AG04449 (cell line): ENCODE measurements around the gene PRR5L.

Source experiments
- CTCF ChIA-PET: fragments of 350-600 bp; formaldehyde crosslinking; extraction: SDS; loops from one replicate; lab custom pipeline; 2021; ENCODE audit warnings: antibody characterized with exemption; lab: Yijun Ruan, JAX
- POLR2A ChIA-PET: fragments of 400-600, 350-600 bp; formaldehyde crosslinking; extraction: SDS; loops from one replicate; lab custom pipeline; 2020; ENCODE audit warnings: antibody characterized with exemption, inconsistent platforms; lab: Yijun Ruan, JAX
- DNase-seq: peaks from one replicate; pipeline ENCODE4 v3.0.0-alpha.2; 2010; ENCODE audit warnings: low read depth, low spot score
- H3K4me3 ChIP-seq: 2 replicates; pipeline ENCODE4 v1.5.1; 2011; ENCODE audit warnings: low read depth, mild to moderate bottlenecking, control low read depth, low read length
- TF ChIP-seq, protein P1 (sequence below): IDR thresholded peaks from one replicate; pipeline ENCODE4 v1.5.1; 2011; ENCODE audit warnings: mild to moderate bottlenecking, moderate library complexity, low read length, control low read depth, inconsistent platforms; ENCODE audit not compliant: insufficient read depth; ENCODE audit errors: missing control alignments

Gene PRR5L

DNA sequence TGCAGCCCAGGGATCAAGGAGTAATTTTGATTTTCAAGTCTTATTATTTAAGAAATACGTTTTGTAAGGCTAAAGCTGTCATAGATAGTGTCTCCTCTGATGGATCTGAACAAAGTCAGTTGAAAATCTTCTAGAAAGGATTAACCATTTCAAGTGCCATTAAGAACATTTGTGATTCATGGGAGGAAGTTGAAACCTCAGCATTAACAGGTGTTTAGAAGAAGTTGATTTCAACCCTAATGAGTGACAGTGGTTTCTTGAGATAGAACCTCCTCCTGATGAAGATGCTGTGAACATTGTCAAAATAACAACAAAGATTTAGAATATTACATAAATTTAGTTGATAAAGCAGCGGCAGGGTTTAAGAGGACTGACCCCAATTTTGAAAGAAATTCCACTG, 61.7 kb downstream of the PRR5L start:
- H3K4me3 ChIP-seq, result no peak overlapping the region
- ChIA-PET CTCF (no interaction called here), POLR2A (no interaction called here)
- no peak for DNase-seq
- TF ChIP-seq, protein P1, sequence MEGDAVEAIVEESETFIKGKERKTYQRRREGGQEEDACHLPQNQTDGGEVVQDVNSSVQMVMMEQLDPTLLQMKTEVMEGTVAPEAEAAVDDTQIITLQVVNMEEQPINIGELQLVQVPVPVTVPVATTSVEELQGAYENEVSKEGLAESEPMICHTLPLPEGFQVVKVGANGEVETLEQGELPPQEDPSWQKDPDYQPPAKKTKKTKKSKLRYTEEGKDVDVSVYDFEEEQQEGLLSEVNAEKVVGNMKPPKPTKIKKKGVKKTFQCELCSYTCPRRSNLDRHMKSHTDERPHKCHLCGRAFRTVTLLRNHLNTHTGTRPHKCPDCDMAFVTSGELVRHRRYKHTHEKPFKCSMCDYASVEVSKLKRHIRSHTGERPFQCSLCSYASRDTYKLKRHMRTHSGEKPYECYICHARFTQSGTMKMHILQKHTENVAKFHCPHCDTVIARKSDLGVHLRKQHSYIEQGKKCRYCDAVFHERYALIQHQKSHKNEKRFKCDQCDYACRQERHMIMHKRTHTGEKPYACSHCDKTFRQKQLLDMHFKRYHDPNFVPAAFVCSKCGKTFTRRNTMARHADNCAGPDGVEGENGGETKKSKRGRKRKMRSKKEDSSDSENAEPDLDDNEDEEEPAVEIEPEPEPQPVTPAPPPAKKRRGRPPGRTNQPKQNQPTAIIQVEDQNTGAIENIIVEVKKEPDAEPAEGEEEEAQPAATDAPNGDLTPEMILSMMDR, result no peak

GRCh38 chr11:36358436-36358835, 62.3 kb downstream of the PRR5L start:
- TF ChIP-seq, protein P1, result no peak
- DNase-seq, result no peak
- POLR2A ChIA-PET, result no interaction called here

DNA sequence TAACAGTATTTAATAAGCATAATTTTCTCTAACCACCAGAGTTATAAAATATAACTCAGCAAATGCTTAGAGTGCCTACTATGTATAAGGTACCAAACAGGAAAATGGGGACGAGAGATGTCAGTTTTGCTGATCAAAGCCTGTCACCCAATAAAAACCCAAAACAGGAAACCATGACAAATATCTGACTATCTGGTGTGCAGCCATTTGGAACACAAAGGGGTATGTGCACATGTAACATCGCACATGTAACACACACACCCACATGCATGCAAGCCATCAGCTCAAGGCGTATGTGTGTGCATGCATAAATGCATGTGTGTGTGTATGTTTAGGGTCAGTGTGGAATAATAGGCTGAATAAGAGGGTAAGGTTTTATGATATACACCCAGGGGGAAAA, 64.2 kb downstream of the PRR5L start:
- no peak for DNase-seq
- TF ChIP-seq, protein P1, result no peak
- ChIA-PET POLR2A (no interaction called here), CTCF (interaction anchor here (1.4 to 1.6 kb wide), 2 partner anchors 16 to 109 kb away, joined by 4 to 7 read pairs; no protein-coding TSS in a partner anchor)
- H3K4me3 ChIP-seq, result no peak overlapping the region

More at GRCh38 chr11:36358436-36358835, 62.3 kb downstream of the PRR5L start:
- CTCF ChIA-PET, result no interaction called here
- H3K4me3 ChIP-seq, result no peak overlapping the region

GRCh38 chr11:36360826-36361415, 64.8 kb downstream of the PRR5L start:
- H3K4me3 ChIP-seq, result no peak overlapping the region
- CTCF ChIA-PET, result interaction anchor here (0.8 to 1.6 kb wide), 4 partner anchors 14 to 108 kb away, joined by 3 to 7 read pairs (median 4); no protein-coding TSS in a partner anchor
- DNase-seq, result no peak
- TF ChIP-seq, protein P1, result no peak
- POLR2A ChIA-PET, result no interaction called here

DNA sequence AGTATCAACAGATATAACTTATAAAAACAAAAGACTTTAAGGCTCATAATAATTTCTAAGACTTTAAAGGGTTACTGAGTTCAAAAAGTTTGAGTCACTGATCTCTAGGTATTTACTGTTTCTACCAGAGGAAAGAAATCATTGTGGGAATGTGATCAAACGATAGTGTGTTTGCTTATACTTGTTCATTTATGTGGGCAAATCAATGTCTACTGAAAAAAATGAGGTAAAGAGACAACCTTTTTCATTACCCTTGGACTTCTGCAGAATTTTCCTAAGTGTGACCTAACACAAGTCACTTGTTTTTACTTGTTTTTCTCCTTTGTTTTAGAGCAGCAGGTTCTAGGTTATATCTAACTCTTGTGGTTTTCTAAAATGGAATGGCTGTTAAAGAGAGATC, 65.4 kb downstream of the PRR5L start:
- ChIA-PET POLR2A (no interaction called here), CTCF (interaction anchor here (0.8 to 1.6 kb wide), 4 partner anchors 13 to 108 kb away, joined by 3 to 7 read pairs (median 4); no protein-coding TSS in a partner anchor)
- DNase-seq, result no peak
- TF ChIP-seq, protein P1, result no peak
- H3K4me3 ChIP-seq, result peak overlapping the region; percentile 40

DNA sequence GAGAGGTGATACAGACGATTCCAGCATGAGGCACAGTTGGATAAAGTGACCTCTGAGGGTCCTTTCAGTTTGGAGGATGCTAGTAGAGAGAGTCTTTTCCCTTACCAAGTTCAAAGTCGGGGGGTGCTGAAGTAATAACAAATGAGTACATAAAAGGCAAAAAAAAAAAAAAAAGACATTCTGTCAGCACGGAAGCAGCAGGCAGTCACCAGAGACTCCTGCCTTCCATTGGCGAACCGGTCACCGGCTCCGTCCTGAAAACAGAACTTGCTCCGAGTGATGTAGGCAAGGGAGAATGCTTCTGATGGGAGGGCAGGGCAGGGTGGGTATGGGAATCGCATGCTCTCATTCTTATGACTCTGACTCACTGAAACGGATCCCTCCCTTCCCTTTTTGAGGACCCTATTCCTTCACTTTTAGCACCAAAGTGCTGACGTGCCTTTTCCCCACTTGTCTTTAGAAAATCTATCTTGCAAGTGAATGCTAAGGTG, 65.9 kb downstream of the PRR5L start:
- POLR2A ChIA-PET, result no interaction called here
- H3K4me3 ChIP-seq, result peak overlapping the region; percentile 40
- CTCF ChIA-PET, result no interaction called here
- TF ChIP-seq, protein P1, result no peak
- peak; percentile 92 for DNase-seq
